Inferior parietal cortex (tissue), 1 donor: ENCODE data around the gene KRT79.
"Not testable (repeated sequence)": the region's sequence is repeated elsewhere in the genome, so short reads cannot be mapped to it uniquely, and the experiment has no call there.

Source experiments
- DNase-seq: peaks from one replicate; pipeline ENCODE4 v3.0.0-alpha.2; 2016; ENCODE audit errors: extremely low spot score

Gene KRT79

DNA sequence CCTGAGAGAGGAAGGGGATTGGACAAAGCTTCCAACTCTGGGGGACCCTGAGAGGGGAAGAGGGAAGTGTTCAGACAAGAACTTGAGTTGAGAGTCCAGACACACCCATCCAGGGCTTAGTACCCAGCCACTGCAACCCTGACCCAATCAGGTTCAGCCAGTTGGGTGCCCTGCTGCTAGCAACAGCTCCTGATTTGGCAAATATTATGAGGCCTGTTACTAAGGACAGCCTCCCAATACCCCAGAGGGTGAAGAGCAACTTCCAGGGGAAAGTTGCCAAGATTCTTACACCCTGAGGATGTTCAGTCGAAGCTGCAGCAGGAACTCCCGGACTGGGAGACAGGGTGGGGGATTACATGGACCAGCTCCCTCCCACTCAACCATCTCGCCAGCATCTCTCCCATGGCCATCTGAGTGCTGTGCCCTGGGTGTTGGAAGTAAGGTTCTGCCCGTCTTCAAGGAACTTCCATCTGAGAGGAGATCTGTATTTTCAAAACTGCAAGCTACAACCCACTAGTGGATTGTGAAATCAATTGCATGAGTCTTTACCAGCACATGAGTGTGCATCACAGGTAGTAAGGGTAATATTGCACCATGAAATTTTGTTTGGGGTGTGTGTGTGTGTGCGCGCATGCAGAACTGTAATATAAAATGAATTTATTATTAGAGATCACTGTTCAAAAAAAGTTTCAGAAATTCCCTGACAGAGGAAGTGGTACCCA, 26.2 kb upstream of the KRT79 start:
- DNase-seq, result no peak

DNA sequence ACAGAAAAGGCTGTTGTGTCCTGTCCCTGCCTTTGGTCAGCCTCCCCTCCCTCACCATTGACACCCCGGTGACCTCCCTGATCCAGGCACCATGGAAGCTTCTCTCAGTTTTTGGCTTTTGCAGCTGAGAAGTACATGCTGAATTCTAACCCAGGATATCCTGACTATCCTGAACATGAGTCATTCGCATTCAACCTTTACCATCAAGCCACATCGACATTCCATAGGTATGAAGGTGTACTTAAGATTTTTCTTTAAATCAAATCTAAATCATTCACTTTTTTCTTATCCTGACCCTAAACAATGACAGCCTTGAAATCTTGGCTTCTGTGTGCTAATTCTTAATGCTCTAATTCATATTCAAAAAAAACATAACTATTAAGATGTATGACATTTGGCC, 23.4 kb upstream of the KRT79 start:
- no peak for DNase-seq

DNA sequence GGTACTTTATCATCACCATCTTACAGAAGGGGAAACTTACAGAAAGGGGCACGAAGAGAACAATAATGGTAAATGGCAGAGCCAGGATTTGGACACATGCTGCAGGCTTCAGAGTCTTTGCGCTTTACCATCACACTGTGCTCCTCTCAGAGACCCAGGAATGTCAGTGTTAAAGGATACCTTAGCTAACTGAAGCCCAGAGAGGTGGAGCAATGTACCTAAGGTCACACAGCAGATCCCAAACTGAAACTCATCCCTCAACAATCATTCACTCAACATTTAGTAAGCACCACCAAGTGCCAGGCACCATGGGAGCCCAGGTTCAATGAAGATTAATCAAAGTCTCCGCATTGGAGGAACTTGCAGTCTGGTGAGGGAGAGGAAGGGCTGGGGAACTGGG, 22.7 kb upstream of the KRT79 start:
- no peak for DNase-seq

DNA sequence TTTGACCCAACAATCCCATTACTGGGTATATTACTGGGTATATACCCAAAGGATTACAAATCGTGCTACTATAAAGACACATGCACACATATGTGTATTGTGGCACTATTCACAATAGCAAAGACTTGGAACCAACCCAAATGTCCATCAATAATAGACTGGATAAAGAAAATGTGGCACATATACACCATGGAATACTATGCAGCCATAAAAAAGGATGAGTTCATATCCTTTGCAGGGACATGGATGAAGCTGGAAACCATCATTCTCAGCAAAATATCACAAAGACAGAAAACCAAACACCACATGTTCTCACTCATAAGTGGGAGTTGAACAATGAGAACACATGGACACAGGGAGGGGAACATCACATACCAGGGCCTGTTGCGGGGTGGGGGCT, 22.0 kb upstream of the KRT79 start:
- not testable (repeated sequence) for DNase-seq

DNA sequence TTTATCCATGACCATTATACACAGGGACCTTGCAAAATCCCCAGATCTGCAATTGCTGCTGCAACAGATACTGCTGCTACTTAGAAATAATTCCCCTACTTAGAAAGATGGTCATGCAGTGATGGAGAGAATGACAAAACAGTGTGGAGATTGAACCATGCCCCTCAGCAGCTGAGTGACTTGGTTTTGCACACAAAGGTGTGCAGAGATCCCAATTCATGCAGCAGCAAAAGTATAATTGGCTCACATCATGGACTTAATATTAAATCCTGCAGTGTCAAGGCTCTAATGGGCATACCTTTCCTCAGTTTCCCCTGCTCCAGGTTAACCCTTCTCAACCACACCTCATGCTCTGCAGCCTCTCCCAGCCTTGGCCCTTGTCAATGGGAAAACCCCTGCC, 17.7 kb upstream of the KRT79 start:
- no peak for DNase-seq

DNA sequence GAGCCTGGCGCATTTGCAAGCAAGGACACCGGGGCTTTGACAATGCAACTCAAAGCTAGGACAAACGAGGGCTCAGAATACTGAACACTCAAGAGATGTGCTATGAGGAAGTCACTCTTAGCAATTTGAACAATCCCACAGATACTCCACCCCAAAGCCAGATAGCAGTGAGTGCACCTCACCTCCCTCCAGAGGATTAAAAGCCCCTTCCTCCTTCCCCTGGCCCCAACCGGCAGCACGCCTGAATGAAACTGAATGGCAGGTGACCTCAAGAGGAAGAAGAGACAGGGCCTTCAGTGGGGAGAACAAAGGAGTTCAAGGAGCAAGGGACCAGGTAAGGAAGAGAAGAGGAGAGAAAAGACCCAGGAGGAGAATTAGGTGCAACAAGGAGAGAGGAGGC, 16.6 kb upstream of the KRT79 start:
- DNase-seq, result no peak

DNA sequence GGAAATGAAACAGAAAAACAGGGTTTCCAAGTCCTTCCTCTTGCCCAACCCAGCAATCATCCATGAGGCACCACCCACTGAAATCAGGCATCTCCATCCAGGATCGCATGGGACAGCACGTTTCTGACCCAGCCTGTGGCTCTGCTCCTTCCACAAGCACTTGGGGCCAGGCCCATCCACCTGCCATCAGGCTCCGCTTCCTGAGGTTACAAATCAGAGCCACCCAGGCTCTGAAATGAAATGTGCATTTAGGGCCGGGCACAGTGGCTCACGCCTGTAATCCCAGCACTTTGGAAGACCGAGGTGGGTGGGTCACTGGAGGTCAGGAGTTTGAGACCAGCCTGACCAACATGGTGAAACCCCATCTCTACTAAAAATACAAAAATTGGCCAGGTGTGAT, 15.4 kb upstream of the KRT79 start:
- no peak for DNase-seq

DNA sequence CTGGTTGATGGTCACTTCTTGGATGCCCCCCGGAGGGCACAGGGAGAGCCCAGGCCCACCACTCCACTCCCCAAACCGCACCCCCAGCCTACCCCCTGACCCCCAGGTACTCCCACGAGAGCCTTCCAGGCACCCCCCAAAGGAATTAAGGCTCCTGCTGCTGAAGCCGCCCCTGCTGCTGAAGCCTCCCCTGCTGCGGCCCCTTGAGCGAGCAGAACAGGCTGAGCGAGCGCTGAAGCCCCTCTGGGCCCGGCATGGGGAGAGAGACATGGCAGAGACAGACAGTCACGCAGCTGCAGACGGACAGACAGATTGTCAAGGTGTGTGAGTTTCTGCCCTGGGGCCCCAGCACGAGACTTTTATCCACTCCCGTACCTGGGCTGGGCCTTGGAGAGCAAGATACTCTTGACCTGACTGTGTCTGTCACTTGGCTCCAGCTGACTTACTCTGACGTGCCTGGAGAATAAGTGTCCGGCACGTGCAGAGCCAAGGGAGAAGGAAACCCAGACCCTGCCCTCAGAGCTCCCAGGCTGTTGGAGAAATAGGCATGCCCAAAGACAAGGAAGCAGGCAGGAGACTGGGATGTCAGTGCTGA, 14.6 kb upstream of the KRT79 start, which contains the start of gene KRT78:
KRT78 (minus strand) TSS at position 334 of the 595 bp plus-strand sequence; CDS start at position 270, 64 bp downstream.
- DNase-seq, result no peak

DNA sequence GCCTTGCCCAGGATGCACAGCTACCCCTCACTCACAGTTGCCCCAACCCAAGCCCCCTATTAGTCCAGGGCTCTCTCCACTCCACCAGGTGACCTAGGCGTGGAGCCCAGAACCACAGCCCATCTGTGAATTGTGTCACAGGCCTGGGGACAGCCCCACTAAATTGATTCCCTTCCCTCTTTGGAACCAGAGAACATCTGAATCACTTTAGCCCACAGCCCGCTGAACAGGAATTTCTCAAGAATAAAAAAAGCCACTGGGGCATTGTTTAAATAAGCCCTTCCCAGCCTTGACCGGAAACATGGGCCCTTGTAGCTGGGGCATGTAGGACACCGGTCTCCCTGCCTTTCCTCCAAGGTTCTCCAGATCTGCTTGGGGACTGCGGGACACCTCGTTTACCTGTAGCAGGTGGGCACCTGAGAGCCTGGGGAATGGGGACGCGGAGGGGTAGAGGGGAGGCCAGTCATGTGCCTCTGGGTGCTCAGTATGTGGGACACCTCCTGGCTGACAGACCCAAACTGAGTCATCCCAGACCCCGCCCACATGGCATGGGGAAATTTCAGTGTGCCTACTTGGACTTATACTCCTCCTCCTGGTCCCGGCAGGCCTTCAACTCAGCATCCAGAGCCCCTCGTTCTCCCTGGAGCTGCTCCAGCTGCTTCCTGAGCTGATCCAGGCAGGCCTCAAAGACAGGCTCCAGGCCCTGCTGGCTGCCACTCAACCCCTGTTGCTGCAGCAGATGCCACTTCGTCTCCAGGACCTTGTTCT, 13.4 kb upstream of the KRT79 start:
- DNase-seq, result no peak

DNA sequence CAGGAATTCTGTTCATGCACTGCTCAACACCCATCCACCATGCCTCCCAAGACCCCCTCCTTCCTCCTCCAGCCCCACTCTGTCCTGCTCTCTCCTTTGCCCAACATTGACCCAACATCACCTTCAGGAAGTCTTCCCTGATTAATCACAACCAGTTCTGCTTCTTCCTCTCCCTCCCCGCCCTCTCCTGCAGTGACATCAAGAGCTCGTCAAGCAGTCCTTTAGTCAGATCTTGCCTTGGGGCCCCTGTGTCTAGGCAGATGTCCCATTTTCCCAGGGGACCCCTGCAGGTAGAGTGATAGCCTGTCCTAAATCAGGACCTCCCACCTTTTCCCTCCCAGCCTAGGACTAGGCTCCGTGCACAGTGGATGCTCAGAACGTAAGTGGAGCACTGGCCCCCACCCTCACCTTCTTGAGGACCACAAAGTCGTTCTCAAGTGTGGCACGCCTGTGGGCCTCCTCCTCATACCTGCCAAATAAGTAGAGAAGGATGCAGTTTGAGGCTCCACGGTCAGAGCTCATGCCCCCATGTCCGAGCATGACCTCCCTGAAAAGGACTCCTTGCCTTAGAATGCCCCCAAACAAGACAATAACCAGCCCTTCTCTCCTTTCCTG, 12.4 kb upstream of the KRT79 start:
- DNase-seq, result no peak

DNA sequence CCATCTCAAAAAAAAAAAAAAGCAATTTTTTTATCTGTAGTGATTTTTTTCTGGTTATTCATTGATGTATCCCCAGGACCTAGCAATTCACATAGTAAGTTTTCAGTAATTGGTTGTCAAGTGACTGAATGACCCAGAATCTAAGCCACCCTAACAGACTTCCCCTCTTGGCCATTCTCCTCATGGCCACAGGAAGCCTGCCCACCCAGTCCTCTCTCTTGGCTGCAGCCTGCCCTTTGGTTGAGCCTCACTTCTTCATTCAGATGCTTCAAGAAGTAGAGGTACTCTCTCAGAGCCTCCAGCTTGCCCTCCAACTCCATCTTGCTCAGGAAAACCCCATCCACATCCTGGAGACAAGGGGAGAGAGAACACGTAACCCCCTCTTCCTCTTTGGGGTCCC, 11.8 kb upstream of the KRT79 start:
- no peak for DNase-seq

DNA sequence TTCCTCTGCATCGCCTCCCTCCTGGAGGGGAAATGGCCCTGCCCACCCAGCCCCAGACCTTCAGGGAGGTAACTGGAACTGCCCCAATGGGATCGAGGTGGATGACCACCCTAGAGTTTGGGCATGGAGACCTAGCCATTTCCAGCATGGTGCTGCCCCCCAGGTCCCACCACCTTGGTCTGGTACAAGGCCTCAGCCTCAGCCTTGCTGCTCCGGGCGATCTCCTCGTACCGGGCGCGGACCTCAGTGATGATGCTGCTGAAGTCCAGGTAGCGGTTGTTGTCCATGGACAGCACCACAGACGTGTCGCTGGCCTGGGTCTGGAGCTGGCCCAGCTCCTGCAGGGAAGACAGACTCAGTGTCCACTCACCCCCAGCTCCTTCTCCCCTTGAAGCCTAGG, 10.3 kb upstream of the KRT79 start:
- no peak for DNase-seq

DNA sequence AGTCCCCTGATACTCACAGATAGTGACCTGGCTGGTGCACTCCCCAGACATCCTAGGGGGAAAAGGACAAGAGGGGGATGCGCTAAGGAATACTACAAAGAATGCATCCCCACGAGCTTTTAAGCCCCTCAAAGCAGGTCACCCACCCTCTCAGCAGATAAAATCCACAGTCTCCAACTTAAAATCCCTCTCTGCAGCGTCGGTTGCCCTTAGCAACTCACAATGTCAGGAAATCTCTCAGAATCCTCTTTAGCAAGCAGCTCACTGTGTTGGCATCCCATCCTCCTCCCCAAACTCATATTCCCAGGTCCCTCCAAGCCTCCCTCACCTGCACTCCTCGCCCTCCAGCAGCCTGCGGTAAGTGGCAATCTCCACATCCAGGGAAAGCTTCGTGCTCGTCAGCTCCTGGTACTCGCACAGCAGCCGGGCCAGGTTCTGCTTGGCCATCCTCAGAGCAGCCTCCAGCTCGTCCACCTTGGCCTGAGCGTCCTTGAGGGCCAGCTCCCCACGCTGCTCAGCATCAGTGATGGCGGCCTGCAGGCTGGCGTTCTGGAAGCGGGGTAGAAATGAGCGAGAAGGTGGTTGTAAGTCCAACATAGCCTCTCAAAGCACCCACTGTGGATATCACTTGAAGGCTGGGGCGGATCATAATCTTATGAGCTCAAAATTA, 5.5 kb upstream of the KRT79 start:
- no peak for DNase-seq

DNA sequence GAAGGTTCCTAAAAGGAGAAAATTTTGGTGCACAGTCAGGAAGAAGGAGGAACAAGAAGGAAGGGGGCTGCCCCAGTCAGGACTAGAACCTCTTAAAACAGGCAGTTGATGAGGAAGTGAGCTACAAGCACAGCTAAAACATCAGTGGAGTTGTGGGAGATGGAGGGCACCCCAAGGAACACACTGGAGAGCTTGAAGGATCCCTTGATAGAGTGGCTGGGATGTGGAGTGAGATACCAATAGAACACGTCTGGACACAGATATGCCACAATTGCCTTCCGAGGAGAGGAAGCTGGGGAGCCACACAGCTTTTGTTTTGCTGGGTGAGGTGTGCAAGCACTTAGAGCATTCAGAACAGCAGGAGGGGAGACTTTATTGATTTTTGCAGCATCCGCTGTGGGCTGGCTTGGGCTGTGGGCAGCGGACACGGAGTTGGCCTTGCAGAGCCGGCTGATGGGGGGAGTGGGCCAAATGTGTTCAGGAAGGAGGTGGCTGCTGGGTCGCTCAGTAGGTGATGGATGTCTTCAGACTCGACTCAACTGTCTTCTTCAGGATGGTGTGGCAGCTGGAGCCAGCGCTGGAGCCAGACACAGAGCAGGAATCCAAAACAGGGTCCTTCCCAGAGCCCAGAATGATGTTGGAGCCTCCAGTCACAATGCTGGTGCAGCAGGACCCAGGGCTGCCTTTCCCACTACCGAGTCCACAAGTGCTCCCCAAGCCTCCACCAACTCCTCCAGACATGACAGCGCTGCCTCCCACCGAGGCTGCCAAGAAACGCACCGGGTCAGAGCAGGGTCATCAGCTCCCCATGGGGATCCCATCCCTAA, 4.7 kb upstream of the KRT79 start:
- DNase-seq, result no peak

DNA sequence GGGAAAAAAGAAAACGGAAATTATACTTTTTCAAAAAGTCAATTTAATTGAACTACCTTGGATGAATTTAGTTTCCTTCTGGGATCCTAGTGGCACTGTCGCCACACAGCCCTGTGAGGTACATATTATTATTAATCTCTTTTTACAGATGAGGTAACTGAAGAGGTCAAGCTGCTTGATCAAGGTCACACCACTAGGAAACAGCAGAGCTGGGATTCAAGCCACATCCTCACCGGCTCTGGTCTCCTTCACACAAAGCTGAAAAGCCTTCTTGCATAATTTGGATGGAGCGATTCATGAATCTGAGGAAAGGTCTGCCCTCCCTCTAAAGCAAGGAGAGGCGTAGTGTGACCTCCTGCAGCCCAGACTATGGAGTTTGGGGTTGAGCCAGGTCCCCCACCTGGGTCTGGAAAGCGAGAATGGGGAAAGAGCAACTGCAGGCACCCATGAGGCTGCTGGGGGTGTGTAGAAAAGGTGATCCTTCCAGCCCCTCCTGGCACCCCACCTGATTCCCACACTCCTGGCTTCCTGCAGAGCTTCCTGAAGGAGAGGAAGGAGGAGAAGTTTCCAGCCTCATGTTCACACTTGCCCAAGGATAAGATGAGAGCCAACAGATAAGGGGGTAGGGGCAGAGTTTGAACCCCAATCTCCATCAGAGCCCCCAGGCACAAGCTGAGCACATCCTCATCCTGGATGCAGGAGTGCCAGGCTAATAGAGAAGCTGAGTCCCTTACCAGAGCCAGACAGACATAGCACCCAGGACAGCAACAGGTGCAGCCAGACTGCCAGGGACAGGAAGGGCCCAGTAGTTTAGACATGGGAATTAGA, 3.9 kb upstream of the KRT79 start:
- DNase-seq, result no peak

DNA sequence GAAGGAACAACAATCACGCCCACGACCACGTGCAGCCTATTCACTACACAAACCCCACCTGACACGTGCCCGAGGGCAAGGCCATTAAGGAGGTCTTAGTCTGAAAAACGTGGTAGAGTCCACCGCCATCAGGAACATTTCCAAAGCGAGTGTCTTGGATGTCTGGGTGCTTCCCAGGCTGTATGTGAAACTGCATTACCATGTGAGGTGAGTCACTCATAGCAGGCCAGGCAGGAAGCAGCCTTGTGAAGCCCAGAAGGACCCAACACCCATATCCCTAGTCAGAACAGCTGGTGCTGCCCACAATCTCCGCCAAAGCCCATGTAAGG, 3.3 kb upstream of the KRT79 start:
- DNase-seq, result no peak

DNA sequence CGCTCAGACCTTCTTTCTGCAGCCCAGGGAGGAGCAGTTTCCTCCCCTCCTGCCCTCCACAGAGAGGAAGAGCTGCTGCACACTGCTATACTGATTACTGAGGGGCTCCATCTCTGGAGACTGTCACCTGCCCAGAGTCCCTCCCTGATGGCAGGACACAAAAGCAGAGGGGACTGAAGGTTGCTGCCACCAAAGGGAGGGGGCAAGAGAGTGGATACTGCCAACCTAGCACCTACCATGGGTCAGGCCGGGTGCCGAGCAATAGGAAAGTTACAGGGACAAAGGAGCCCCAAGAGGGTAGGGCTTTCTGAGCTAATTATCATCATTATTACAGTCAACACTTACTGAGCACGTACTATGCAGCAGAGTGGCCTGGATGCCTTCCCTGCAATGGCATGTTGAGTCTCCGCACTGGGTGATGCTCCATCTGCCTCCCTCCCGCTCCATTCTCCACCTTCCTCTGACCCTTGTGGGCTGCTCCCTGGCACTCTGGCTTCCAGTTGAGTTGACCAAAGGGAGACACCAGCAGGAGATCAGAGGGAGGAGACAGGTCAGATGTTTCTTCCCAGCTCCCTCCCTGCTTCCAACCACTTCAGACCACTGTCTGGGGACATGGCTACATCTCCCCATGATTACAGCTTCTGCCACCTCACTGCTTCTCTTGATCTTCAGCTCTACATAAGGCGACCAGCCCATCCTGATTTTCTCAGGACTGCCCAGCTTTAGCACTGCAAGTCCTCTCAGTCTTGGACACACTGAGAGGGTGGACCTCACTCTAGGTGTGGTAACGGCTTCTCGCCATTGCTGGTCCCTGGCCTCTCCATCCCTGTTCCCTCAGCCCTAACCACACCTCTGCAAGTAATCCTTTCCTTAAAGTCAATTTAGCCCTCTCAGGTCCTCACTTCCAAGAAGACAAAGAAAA, 2.6 kb upstream of the KRT79 start:
- no peak for DNase-seq

DNA sequence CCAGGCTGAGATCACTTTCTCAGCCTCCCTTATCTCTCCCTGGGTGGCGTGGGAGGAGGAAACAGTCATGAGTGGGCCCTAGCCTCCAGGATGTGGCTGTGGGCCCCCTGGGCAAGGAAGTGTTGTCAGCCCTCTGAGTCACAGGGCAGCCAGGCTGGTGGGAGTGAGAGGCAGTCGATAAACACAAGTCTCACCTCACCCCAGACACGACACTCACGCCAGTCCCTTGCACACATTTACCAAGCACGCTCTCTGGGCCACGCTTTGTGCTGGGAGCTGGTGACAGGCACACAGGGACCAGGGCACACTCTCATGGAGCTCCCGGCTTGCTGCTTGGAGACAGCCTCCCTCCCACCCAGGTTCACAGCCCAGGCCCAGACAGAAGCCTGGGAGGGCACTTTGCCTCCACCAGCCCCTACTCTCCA, 1.9 kb upstream of the KRT79 start:
- no peak for DNase-seq
